ENCODE results near the gene PRDM10.
"Not testable (repeated sequence)": the region's sequence is repeated elsewhere in the genome, so short reads cannot be mapped to it uniquely, and the experiment has no call there.

Gene PRDM10

DNA sequence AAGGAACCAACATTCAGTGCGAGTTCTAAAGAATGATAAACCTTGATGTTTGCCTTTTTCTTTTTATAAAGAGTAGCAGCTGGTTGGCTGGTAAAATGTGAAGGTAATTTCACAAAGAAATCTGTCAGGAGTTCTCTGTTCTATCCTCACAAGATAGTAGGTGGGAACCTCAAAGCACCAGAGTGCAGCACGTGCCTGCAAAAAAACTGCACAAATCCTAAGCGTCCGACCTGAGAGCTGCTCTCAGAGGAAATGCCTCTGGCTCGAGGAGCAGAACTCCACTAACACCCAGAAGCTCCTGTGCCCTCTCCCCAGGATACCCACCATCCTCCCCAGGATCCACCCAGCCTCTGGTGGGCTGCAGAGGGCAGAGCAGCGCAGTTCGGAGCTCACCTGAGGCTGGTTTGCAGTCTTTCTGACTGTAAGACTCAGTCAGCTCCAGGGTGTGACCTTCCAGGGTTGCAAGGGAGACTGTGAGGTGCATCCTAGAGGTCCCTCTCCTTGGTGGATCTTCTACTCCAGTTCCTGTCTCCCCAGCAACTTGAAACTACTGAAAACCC, 23.5 kb downstream of the PRDM10 start:
- Histone ChIP-seq H3K9ac (ENCODE audit: low read length in 5 of 5) (no peak overlapping the region), H3K4me1 (ENCODE audit: control insufficient read depth in 5 of 5, insufficient read depth in 5 of 5, low read length in 5 of 5) (no peaks in the 10 kb centered on the region), H3K27ac (ENCODE audit: low read depth, low read length) (no peak overlapping the region), H3K4me3 (ENCODE audit: low read depth in 1 of 5, low read length in 5 of 5) (no peak overlapping the region), H3K27me3 (ENCODE audit: control insufficient read depth in 5 of 5, insufficient read depth in 4 of 5, low read length in 5 of 5) (no peaks in the 10 kb centered on the region), H3K9me3 (ENCODE audit: control insufficient read depth in 5 of 5, low read length in 5 of 5) (no peaks in the 10 kb centered on the region), H3K36me3 (ENCODE audit: control insufficient read depth in 5 of 5, insufficient read depth in 5 of 5, low read length in 5 of 5) (no peaks in the 10 kb centered on the region)

DNA sequence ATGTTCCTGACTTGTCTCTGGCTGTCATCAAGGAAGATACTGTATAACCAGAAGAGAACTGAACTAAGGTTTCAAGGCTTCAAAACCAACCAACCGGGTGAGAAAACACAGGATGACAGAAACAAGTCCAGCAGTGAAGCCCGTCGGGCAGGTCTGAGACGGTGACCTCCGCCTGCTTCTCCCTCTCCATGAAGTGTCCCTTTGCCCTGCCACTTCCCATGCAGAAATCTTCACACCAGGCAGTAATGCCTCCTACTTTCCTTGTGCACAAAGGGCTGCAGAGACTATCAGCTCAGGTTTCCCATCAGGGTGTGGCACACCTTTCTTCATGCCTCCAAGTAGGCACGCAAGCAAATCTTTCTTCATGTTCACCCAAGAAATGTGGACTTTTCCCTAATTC, 24.2 kb downstream of the PRDM10 start:
- H3K4me3 ChIP-seq (ENCODE audit: low read depth in 1 of 5, low read length in 5 of 5): no peak overlapping the region
- H3K9ac ChIP-seq (ENCODE audit: low read length in 5 of 5): no peak overlapping the region
- H3K36me3 ChIP-seq (ENCODE audit: control insufficient read depth in 5 of 5, insufficient read depth in 5 of 5, low read length in 5 of 5): no peaks in the 10 kb centered on the region

DNA sequence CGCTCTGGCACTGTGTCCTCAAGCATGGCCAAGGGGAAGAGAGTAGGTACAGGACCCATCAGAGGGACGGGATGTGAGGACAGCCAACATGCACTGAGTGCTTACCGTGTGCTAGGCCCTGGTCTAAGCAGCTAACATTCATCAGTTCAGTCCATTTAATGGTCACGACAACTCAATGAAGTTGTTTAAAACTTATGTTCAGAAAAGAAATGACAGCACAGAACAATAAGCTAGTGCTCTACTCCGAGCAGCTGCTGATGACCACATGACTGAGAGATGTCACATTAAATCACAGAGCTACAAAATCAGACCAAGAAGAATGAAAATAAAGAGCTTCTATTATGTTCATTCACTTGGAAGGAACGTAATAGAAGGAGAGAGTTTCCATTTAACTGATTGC, 26.3 kb downstream of the PRDM10 start:
- Histone ChIP-seq H3K27ac (ENCODE audit: low read depth, low read length) (no peak overlapping the region), H3K27me3 (ENCODE audit: control insufficient read depth in 5 of 5, insufficient read depth in 4 of 5, low read length in 5 of 5) (no peaks in the 10 kb centered on the region), H3K9ac (ENCODE audit: low read length in 5 of 5) (no peak overlapping the region), H3K9me3 (ENCODE audit: control insufficient read depth in 5 of 5, low read length in 5 of 5) (no peaks in the 10 kb centered on the region), H3K4me1 (ENCODE audit: control insufficient read depth in 5 of 5, insufficient read depth in 5 of 5, low read length in 5 of 5) (no peaks in the 10 kb centered on the region), H3K36me3 (ENCODE audit: control insufficient read depth in 5 of 5, insufficient read depth in 5 of 5, low read length in 5 of 5) (no peaks in the 10 kb centered on the region), H3K4me3 (ENCODE audit: low read depth in 1 of 5, low read length in 5 of 5) (no peak overlapping the region)

More for the DNA sequence above, 24.2 kb downstream of the PRDM10 start:
- H3K4me1 ChIP-seq (ENCODE audit: control insufficient read depth in 5 of 5, insufficient read depth in 5 of 5, low read length in 5 of 5): no peaks in the 10 kb centered on the region
- no peaks in the 10 kb centered on the region for H3K27me3 ChIP-seq (ENCODE audit: control insufficient read depth in 5 of 5, insufficient read depth in 4 of 5, low read length in 5 of 5)
- H3K27ac ChIP-seq (ENCODE audit: low read depth, low read length): no peak overlapping the region
- no peaks in the 10 kb centered on the region for H3K9me3 ChIP-seq (ENCODE audit: control insufficient read depth in 5 of 5, low read length in 5 of 5)

DNA sequence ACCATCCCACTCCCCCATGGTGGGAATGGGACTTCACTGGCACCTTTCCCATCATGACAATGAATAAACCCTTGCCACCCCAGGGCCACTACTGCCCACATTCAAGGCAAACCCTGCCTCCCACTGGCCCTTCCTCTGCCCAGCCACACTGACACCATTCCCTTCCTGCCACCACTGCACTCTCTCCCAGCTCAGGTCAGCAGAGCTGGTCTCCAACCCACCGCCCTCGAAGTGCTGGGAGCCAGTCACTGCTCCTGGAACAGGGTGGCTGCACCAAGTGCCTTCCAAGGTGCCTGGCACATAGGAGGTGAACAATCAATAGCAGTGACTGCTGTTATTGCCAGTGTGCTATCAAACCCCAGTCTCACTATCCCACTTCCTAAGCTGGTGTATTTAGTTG, 27.1 kb downstream of the PRDM10 start:
- no peaks in the 10 kb centered on the region for H3K27me3 ChIP-seq (ENCODE audit: control insufficient read depth in 5 of 5, insufficient read depth in 4 of 5, low read length in 5 of 5)
- H3K36me3 ChIP-seq (ENCODE audit: control insufficient read depth in 5 of 5, insufficient read depth in 5 of 5, low read length in 5 of 5): no peaks in the 10 kb centered on the region
- H3K9ac ChIP-seq (ENCODE audit: low read length in 5 of 5): no peak overlapping the region
- H3K27ac ChIP-seq (ENCODE audit: low read depth, low read length): no peak overlapping the region
- no peaks in the 10 kb centered on the region for H3K9me3 ChIP-seq (ENCODE audit: control insufficient read depth in 5 of 5, low read length in 5 of 5)
- no peak overlapping the region for H3K4me3 ChIP-seq (ENCODE audit: low read depth in 1 of 5, low read length in 5 of 5)
- no peaks in the 10 kb centered on the region for H3K4me1 ChIP-seq (ENCODE audit: control insufficient read depth in 5 of 5, insufficient read depth in 5 of 5, low read length in 5 of 5)

DNA sequence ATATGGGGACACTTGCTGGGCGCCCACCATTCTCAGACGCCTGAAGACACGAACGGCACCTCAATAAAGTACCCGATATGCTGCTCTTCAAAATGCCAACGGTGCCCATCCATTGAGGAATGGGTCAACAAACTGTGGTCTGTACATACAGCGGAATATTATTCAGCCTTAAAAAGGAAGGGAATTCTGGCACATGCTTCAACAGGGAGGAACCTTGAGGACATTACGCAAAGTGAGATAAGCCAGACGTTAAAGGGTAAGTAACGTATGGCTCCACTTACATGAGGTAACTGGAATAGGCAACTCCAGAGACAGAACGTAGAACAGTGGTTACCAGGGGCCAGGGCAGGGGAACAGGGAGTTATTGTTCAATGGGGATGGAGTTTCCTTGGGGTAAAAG, 28.0 kb downstream of the PRDM10 start:
- Histone ChIP-seq H3K27me3 (ENCODE audit: control insufficient read depth in 5 of 5, insufficient read depth in 4 of 5, low read length in 5 of 5) (no peaks in the 10 kb centered on the region), H3K36me3 (ENCODE audit: control insufficient read depth in 5 of 5, insufficient read depth in 5 of 5, low read length in 5 of 5) (no peaks in the 10 kb centered on the region), H3K9me3 (ENCODE audit: control insufficient read depth in 5 of 5, low read length in 5 of 5) (no peaks in the 10 kb centered on the region), H3K4me3 (ENCODE audit: low read depth in 1 of 5, low read length in 5 of 5) (no peak overlapping the region), H3K4me1 (ENCODE audit: control insufficient read depth in 5 of 5, insufficient read depth in 5 of 5, low read length in 5 of 5) (no peaks in the 10 kb centered on the region), H3K27ac (ENCODE audit: low read depth, low read length) (no peak overlapping the region), H3K9ac (ENCODE audit: low read length in 5 of 5) (no peak overlapping the region)

DNA sequence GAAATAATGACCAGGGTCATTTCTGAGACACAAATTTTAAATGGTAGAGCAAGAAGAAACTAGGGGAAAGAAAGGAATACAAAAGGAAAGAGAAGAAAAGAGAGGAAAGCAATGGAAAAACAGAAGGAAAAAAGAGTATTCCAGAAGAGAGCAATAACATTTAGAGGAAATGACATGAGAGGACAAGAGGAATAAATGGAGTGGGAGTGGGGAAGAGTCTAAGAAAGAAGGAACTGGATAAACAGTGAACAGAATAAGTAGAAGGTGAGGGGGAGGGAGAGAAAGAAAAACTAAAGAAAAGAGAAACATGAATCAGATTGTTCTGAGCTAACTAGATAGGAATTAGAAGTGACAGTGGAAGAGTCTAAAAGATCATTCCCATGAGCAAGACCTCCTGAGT, 28.4 kb downstream of the PRDM10 start:
- Histone ChIP-seq H3K9ac (ENCODE audit: low read length in 5 of 5) (no peak overlapping the region), H3K27ac (ENCODE audit: low read depth, low read length) (no peak overlapping the region), H3K4me1 (ENCODE audit: control insufficient read depth in 5 of 5, insufficient read depth in 5 of 5, low read length in 5 of 5) (no peaks in the 10 kb centered on the region), H3K27me3 (ENCODE audit: control insufficient read depth in 5 of 5, insufficient read depth in 4 of 5, low read length in 5 of 5) (no peaks in the 10 kb centered on the region), H3K4me3 (ENCODE audit: low read depth in 1 of 5, low read length in 5 of 5) (no peak overlapping the region), H3K9me3 (ENCODE audit: control insufficient read depth in 5 of 5, low read length in 5 of 5) (no peaks in the 10 kb centered on the region), H3K36me3 (ENCODE audit: control insufficient read depth in 5 of 5, insufficient read depth in 5 of 5, low read length in 5 of 5) (no peaks in the 10 kb centered on the region)

DNA sequence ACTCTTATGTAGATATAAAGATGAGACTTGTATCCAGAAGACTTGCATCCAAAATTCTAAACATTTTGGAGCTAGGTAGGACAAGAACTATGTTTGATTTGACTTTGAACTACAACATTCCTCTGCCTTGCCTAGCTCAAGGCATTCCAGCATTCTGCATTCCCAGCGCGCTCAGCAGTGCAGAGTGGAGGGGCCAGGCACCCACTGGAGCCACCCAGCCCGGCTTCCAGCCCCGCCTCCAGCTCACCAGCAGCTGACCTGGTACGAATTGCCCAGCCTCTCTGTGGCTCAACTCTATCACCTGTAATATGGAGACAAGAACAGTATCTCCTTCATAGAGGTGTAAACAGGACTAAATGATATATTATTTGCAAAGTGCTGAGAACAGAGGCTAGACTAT, 28.8 kb downstream of the PRDM10 start:
- Histone ChIP-seq H3K27me3 (ENCODE audit: control insufficient read depth in 5 of 5, insufficient read depth in 4 of 5, low read length in 5 of 5) (no peaks in the 10 kb centered on the region), H3K4me1 (ENCODE audit: control insufficient read depth in 5 of 5, insufficient read depth in 5 of 5, low read length in 5 of 5) (peaks cover 0 to 2% (median 0%) of the 10 kb centered on the region in 5 donors), H3K36me3 (ENCODE audit: control insufficient read depth in 5 of 5, insufficient read depth in 5 of 5, low read length in 5 of 5) (no peaks in the 10 kb centered on the region), H3K27ac (ENCODE audit: low read depth, low read length) (no peak overlapping the region), H3K9me3 (ENCODE audit: control insufficient read depth in 5 of 5, low read length in 5 of 5) (no peaks in the 10 kb centered on the region), H3K9ac (ENCODE audit: low read length in 5 of 5) (no peak overlapping the region), H3K4me3 (ENCODE audit: low read depth in 1 of 5, low read length in 5 of 5) (no peak overlapping the region)

DNA sequence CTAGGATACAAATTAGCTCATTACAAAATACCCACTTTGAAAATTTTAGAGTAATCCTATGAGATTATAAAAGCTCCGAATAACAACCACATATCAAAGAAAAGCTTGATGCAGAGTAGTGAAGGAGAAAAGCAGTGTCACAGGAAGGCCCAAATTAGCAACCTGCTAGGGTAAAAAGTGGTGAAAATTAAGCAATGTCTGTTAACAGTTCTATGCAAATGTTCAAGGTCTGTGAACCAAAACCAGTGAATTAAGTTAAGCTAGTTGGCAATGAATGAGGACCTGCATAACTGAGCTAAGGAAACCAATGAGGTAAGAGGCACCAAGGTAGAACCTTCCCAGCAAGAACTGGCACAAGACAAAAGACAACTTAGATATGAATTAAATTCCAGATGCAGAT, 29.6 kb downstream of the PRDM10 start:
- no peaks in the 10 kb centered on the region for H3K27me3 ChIP-seq (ENCODE audit: control insufficient read depth in 5 of 5, insufficient read depth in 4 of 5, low read length in 5 of 5)
- no peak overlapping the region for H3K4me3 ChIP-seq (ENCODE audit: low read depth in 1 of 5, low read length in 5 of 5)
- no peak overlapping the region for H3K9ac ChIP-seq (ENCODE audit: low read length in 5 of 5)
- peaks cover 0 to 7% (median 0%) of the 10 kb centered on the region in 5 donors for H3K4me1 ChIP-seq (ENCODE audit: control insufficient read depth in 5 of 5, insufficient read depth in 5 of 5, low read length in 5 of 5)
- no peaks in the 10 kb centered on the region for H3K36me3 ChIP-seq (ENCODE audit: control insufficient read depth in 5 of 5, insufficient read depth in 5 of 5, low read length in 5 of 5)
- no peak overlapping the region for H3K27ac ChIP-seq (ENCODE audit: low read depth, low read length)
- H3K9me3 ChIP-seq (ENCODE audit: control insufficient read depth in 5 of 5, low read length in 5 of 5): no peaks in the 10 kb centered on the region

DNA sequence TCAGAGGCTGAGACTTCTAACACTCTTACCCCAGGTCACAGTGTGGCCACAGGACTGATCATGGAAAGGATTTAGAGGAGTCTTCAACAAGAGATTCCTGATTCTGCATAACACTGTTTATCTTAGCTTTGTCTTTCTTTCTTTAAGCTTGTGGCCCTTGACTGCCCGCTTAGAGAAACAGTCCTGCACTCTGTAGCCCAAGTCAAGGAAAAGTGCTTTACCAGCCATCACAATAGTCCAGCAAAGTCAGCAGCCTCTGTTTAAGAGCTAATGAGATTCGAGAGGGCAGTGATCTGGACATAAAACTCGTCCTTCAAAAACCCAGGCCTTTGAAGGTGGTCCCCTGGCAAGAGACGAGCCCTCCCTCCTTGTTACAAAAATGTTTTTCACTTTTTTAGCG, 30.0 kb downstream of the PRDM10 start:
- Histone ChIP-seq H3K27me3 (ENCODE audit: control insufficient read depth in 5 of 5, insufficient read depth in 4 of 5, low read length in 5 of 5) (no peaks in the 10 kb centered on the region), H3K27ac (ENCODE audit: low read depth, low read length) (no peak overlapping the region), H3K9ac (ENCODE audit: low read length in 5 of 5) (no peak overlapping the region), H3K4me1 (ENCODE audit: control insufficient read depth in 5 of 5, insufficient read depth in 5 of 5, low read length in 5 of 5) (peaks cover 0 to 7% (median 0%) of the 10 kb centered on the region in 5 donors), H3K36me3 (ENCODE audit: control insufficient read depth in 5 of 5, insufficient read depth in 5 of 5, low read length in 5 of 5) (no peaks in the 10 kb centered on the region), H3K4me3 (ENCODE audit: low read depth in 1 of 5, low read length in 5 of 5) (no peak overlapping the region), H3K9me3 (ENCODE audit: control insufficient read depth in 5 of 5, low read length in 5 of 5) (no peaks in the 10 kb centered on the region)

DNA sequence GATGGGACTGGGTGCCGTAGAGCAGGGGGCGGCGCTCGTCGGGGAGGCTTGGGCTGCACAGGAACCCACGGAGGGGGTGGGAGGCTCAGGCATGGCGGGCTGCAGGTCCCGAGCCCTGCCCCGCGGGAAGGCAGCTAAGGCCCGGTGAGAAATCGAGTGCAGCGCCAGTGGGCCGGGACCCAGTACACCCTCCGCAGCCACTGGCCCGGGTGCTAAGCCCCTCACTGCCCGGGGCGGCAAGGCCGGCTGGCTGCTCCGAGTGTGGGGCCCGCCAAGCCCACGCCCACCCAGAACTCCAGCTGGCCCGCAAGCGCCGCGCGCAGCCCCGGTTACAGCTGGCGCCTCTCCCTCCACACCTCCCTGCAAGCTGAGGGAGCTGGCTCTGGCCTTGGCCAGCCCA, 30.8 kb downstream of the PRDM10 start:
- H3K9ac ChIP-seq (ENCODE audit: low read length in 5 of 5); H3K4me3 ChIP-seq (ENCODE audit: low read depth in 1 of 5, low read length in 5 of 5); H3K27ac ChIP-seq (ENCODE audit: low read depth, low read length); H3K4me1 ChIP-seq (ENCODE audit: control insufficient read depth in 5 of 5, insufficient read depth in 5 of 5, low read length in 5 of 5); H3K9me3 ChIP-seq (ENCODE audit: control insufficient read depth in 5 of 5, low read length in 5 of 5); H3K36me3 ChIP-seq (ENCODE audit: control insufficient read depth in 5 of 5, insufficient read depth in 5 of 5, low read length in 5 of 5); H3K27me3 ChIP-seq (ENCODE audit: control insufficient read depth in 5 of 5, insufficient read depth in 4 of 5, low read length in 5 of 5): not testable (repeated sequence)

DNA sequence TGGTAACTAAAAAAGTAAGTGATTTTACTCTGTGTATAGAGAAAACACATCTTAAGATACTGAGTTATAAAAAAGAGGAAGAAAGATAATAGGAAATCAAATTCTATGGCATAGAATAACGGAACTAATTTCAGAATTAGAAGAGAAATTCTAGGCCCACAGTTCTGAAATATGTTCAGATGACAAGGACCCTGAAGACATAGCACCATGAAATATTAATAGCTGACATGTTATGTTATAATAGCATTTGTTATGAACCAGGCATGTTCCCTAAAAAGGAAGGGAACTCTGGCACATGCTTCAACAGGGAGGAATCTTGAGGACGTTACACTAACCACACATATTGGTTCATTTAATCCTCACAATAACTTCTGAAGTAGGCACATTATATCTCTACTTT, 32.7 kb downstream of the PRDM10 start:
- Histone ChIP-seq H3K4me1 (ENCODE audit: control insufficient read depth in 5 of 5, insufficient read depth in 5 of 5, low read length in 5 of 5) (peaks cover 0 to 7% (median 0%) of the 10 kb centered on the region in 5 donors), H3K27ac (ENCODE audit: low read depth, low read length) (no peak overlapping the region), H3K9ac (ENCODE audit: low read length in 5 of 5) (no peak overlapping the region), H3K27me3 (ENCODE audit: control insufficient read depth in 5 of 5, insufficient read depth in 4 of 5, low read length in 5 of 5) (no peaks in the 10 kb centered on the region), H3K4me3 (ENCODE audit: low read depth in 1 of 5, low read length in 5 of 5) (no peak overlapping the region), H3K36me3 (ENCODE audit: control insufficient read depth in 5 of 5, insufficient read depth in 5 of 5, low read length in 5 of 5) (no peaks in the 10 kb centered on the region), H3K9me3 (ENCODE audit: control insufficient read depth in 5 of 5, low read length in 5 of 5) (no peaks in the 10 kb centered on the region)
